Breast epithelium (tissue), 4 donors: ENCODE results near the gene ANGPT4. TPM values are rescaled to one million over a fixed set of nuclear protein-coding genes. Genes with fewer than 3 reads are reported as not detected.
"Not testable (repeated sequence)": the region's sequence is repeated elsewhere in the genome, so short reads cannot be mapped to it uniquely, and the experiment has no call there.

Source experiments
- DNase-seq, 2 donors: peaks; one replicate each; pipeline ENCODE4 v3.0.0-alpha.2; 2019; ENCODE audit warnings: low spot score in 2 of 2
- H3K27ac ChIP-seq, 2 donors: fragments of 200-600 bp; sonication (generic) in 1 of 2; one replicate each; pipeline ENCODE4 v1.5.1; 2016 to 2019; ENCODE audit warnings: mild to moderate bottlenecking in 1 of 2
- H3K27me3 ChIP-seq, 2 donors: fragments of 200-600 bp; sonication (generic) in 1 of 2; one replicate each; pipeline versions ENCODE4 v1.5.1 to v1.6.0; 2017 to 2019; ENCODE audit warnings: control low read depth in 1 of 2, mild to moderate bottlenecking in 1 of 2
- H3K36me3 ChIP-seq: fragments of 200-600 bp; one replicate; pipeline ENCODE4 v1.5.1; 2019
- H3K4me1 ChIP-seq, 2 donors: fragments of 200-600 bp; sonication (generic); one replicate each; pipeline ENCODE4 v1.5.1; 2016 to 2019; ENCODE audit warnings: control low read depth in 1 of 2
- H3K4me3 ChIP-seq, 3 donors: fragments of 200-600 bp; sonication (generic); 1 replicate in 2 of 3; 2 replicates in 1 of 3; pipeline ENCODE4 v1.5.1; 2016 to 2019; ENCODE audit warnings: mild to moderate bottlenecking in 3 of 3, moderate library complexity in 2 of 3
- H3K9me3 ChIP-seq, 2 donors: fragments of 200-600 bp; sonication (generic) in 1 of 2; one replicate each; pipeline ENCODE4 v1.5.1; 2016 to 2019; ENCODE audit warnings: control low read depth in 1 of 2
- POLR2A ChIP-seq: fragments of 450-650 bp; IDR thresholded peaks from one replicate; pipeline ENCODE4 v1.6.1; 2016; ENCODE audit warnings: antibody characterized with exemption, mild to moderate bottlenecking, moderate library complexity
- POLR2AphosphoS5 ChIP-seq, 3 donors: sonication (generic); formaldehyde crosslinking; IDR thresholded peaks; one replicate each; pipeline ENCODE4 v1.6.1; 2017; ENCODE audit warnings: antibody characterized with exemption in 3 of 3
- intact Hi-C: fragments of 100-400 bp; cut with DNase I; formaldehyde crosslinking; loops from one replicate; pipeline ENCODE4 v1.15.1; 2023; ENCODE audit warnings: low total_unique reads
- total RNA-seq, 3 donors: library from RNA; depleted of rRNA; stranded (reverse); fragments of >200 nt; gene quantifications; one replicate each; pipeline ENCODE4 v1.1.0, GENCODE V29; 2016
- TF ChIP-seq, protein P1 (sequence below), 3 donors: fragments of 450-650 bp; IDR thresholded peaks; one replicate each; pipeline ENCODE4 v1.5.1; 2016 to 2017; ENCODE audit warnings: antibody characterized with exemption in 3 of 3, mild to moderate bottlenecking in 3 of 3, moderate library complexity in 3 of 3

Gene ANGPT4
- total RNA-seq, 3 donors from 2014 or later = 0.66 to 18.4 (median 1.0) TPM

DNA sequence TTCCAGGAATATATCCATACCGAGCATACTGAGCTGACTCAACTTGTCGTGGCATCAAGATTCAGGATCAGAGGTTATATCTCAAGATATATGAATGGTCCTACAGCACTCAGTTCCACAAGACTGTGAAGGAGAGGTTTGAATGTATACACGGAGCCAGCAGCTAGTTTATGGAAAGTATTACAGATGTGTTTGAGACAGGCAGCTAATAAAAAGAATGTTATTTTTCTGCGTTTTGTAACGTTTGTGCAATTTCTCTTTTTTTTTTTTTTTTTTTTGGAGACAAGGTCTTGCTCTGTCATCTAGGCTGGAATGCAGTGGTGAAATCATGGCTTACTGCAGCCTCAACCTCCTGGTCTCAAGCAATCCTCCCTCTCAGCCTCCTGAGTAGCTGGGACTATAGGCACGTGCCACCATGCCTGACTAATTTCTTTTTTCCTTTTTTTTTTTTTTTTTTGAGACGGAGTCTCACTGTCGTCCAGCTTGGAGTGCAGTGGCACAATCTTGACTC, 86.1 kb downstream of the ANGPT4 start:
- no peaks in the 10 kb centered on the region for H3K9me3 ChIP-seq
- peaks cover 0 to 7% of the 10 kb centered on the region in 2 donors for H3K4me1 ChIP-seq
- TF ChIP-seq POLR2A (no peak), POLR2AphosphoS5 (IDR thresholded peaks at IDR 0.05) (no peak)
- TF ChIP-seq, protein P1, sequence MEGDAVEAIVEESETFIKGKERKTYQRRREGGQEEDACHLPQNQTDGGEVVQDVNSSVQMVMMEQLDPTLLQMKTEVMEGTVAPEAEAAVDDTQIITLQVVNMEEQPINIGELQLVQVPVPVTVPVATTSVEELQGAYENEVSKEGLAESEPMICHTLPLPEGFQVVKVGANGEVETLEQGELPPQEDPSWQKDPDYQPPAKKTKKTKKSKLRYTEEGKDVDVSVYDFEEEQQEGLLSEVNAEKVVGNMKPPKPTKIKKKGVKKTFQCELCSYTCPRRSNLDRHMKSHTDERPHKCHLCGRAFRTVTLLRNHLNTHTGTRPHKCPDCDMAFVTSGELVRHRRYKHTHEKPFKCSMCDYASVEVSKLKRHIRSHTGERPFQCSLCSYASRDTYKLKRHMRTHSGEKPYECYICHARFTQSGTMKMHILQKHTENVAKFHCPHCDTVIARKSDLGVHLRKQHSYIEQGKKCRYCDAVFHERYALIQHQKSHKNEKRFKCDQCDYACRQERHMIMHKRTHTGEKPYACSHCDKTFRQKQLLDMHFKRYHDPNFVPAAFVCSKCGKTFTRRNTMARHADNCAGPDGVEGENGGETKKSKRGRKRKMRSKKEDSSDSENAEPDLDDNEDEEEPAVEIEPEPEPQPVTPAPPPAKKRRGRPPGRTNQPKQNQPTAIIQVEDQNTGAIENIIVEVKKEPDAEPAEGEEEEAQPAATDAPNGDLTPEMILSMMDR (IDR thresholded peaks at IDR 0.05) = no peak
- H3K36me3 ChIP-seq = no peaks in the 10 kb centered on the region
- H3K27ac ChIP-seq = no peak overlapping the region
- no peak overlapping the region for H3K4me3 ChIP-seq
- intact Hi-C loops = no loop called here
- DNase-seq = peak in 1 of 2 donors; percentile 2
- H3K27me3 ChIP-seq = no peaks in the 10 kb centered on the region

DNA sequence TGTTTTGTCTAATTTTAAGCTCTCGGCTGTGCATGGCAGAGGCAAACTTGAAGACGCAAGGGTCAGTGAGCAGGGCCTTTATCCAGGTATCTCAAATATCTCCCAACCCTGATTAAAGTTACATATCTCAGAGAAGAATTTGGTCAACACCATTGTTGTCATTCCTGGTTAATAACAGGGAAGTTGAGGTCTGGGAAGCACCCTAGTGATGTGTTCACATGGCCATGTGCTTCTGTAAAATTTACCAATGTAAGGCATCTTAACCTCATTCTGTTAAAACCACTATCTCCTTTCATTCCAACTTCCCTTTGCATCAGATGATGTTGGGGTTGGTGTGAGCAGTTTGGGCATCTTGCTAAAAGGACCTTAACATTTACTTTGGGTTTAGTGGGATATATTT, 86.6 kb downstream of the ANGPT4 start:
- Histone ChIP-seq H3K27me3 (no peaks in the 10 kb centered on the region), H3K9me3 (no peaks in the 10 kb centered on the region), H3K36me3 (no peaks in the 10 kb centered on the region), H3K27ac (no peak overlapping the region), H3K4me3 (no peak overlapping the region), H3K4me1 (peaks cover 0 to 5% of the 10 kb centered on the region in 2 donors)
- intact Hi-C loops = no loop called here
- TF ChIP-seq, protein P1 (IDR thresholded peaks at IDR 0.05) = no peak
- TF ChIP-seq POLR2AphosphoS5 (IDR thresholded peaks at IDR 0.05) (no peak), POLR2A (no peak)
- DNase-seq = no peak

DNA sequence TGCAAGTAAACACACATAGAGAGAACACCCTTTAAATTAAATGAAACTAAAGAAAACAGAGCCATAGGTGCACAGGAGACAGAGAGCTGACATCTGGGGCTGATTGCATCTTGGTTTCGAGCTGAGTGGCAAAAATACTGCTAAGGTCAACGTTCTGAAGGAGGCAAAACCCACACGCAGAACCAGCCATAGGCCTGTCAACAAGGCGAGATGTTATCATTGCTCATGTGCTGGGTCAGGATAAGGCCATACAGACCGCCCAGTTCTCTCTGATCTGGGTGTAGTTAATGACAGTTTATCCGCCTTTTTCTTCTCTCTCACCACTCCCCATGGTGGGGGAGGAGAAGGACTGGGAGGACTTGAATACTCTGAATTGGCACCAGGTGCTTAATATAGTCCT, 87.1 kb downstream of the ANGPT4 start:
- intact Hi-C loops = no loop called here
- Histone ChIP-seq H3K36me3 (no peaks in the 10 kb centered on the region), H3K4me1 (no peaks in the 10 kb centered on the region), H3K27ac (no peak overlapping the region), H3K4me3 (no peak overlapping the region), H3K9me3 (no peaks in the 10 kb centered on the region), H3K27me3 (no peaks in the 10 kb centered on the region)
- DNase-seq = peak in 1 of 2 donors; percentile 44
- TF ChIP-seq, protein P1 (IDR thresholded peaks at IDR 0.05) = no peak
- TF ChIP-seq POLR2A (no peak), POLR2AphosphoS5 (IDR thresholded peaks at IDR 0.05) (no peak)

DNA sequence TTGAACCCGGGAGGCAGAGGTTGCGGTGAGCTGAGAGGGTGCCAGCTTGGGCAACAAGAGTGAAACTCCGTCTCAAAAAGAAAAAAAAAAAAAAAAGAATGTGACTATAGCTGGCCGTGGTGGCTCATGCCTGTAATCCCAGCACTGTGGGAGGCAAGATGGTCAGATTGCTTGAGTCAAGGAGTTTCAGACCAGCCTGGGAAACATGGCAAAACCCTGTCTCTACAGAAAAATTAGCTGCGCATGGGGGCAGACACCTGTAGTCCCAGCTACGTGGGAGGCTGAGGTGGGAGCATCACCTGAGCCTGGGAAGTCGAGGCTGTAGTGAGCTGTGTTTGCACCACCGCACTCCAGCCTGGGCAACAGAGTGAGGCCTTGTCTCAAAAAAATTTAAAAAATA, 88.2 kb downstream of the ANGPT4 start:
- H3K27me3 ChIP-seq, H3K9me3 ChIP-seq, H3K4me1 ChIP-seq, H3K27ac ChIP-seq, H3K36me3 ChIP-seq, intact Hi-C loops, H3K4me3 ChIP-seq: not testable (repeated sequence)
- DNase-seq = peak in 1 of 2 donors; percentile 15

DNA sequence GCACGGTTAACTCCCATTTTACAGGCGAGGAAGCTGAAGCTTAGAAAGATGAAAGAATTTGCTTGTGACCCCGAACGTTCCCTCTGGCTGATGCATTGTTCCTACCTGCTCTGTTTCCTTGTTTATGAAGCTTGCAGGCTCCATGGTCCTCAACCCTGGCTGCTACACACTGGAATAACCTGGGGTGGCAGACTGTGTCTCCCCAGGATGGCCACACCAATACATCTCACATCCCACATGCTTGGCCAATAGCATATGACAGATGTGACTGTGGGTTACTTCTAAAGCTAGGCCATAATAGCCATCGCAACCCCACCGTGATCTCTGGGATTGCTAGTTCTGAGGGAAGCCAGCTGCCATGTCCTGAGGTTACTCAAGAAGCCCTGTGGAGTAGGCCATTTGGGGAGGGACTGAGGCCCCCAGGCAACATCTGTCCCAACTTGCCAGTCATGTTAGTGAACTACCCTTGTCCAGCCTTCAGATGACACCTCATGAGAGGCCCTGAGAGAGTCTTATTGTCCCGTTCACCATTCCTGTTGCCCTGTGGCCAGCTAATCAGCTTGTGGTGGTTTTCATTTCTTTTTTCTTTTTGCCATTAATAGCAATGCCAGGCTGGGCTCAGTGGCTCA, 89.3 kb downstream of the ANGPT4 start:
- H3K9me3 ChIP-seq = no peaks in the 10 kb centered on the region
- no peak overlapping the region for H3K4me3 ChIP-seq
- H3K27me3 ChIP-seq = no peaks in the 10 kb centered on the region
- no peaks in the 10 kb centered on the region for H3K36me3 ChIP-seq
- no peaks in the 10 kb centered on the region for H3K4me1 ChIP-seq
- peak in 1 of 2 donors; percentile 10 for DNase-seq
- intact Hi-C loops = no loop called here
- TF ChIP-seq POLR2A (no peak), POLR2AphosphoS5 (IDR thresholded peaks at IDR 0.05) (no peak)
- TF ChIP-seq, protein P1 (IDR thresholded peaks at IDR 0.05) = no peak
- no peak overlapping the region for H3K27ac ChIP-seq
